SW480 (cell line): ENCODE measurements around the gene CCNT2.
"Not testable (repeated sequence)": the region's sequence is repeated elsewhere in the genome, so short reads cannot be mapped to it uniquely, and the experiment has no call there.

Experiments
- DNase-seq: peaks from one replicate; pipeline ENCODE4 v3.0.0-alpha.2; 2016; ENCODE audit warnings: low spot score

CCNT2 gene

GRCh38 chr2:134975281-134976009 is 56.8 kb downstream of the CCNT2 start:
- DNase-seq, result no peak

- DNase-seq, result no peak
Measured at GRCh38 chr2:134976074-134976702, 57.6 kb downstream of the CCNT2 start.

- DNase-seq, result not testable (repeated sequence)
Measured at GRCh38 chr2:134977104-134977503, 58.5 kb downstream of the CCNT2 start.

GRCh38 chr2:134979221-134979620 is 60.6 kb downstream of the CCNT2 start:
- DNase-seq, result no peak

GRCh38 chr2:134980639-134981038 is 62.0 kb downstream of the CCNT2 start:
- no peak for DNase-seq

GRCh38 chr2:134982603-134983002 is 64.0 kb downstream of the CCNT2 start:
- DNase-seq, result no peak

GRCh38 chr2:134985061-134985460 is 66.4 kb downstream of the CCNT2 start:
- DNase-seq, result no peak

- DNase-seq, result peak; percentile 71
Measured at GRCh38 chr2:134988994-134989605, 70.5 kb downstream of the CCNT2 start.

GRCh38 chr2:134999521-134999920 is 80.9 kb downstream of the CCNT2 start:
- DNase-seq, result no peak

GRCh38 chr2:135002836-135003235 is 84.2 kb downstream of the CCNT2 start:
- no peak for DNase-seq

GRCh38 chr2:135004005-135004746 is 85.6 kb downstream of the CCNT2 start:
- peak; percentile 69 for DNase-seq

GRCh38 chr2:135005753-135006152 is 87.1 kb downstream of the CCNT2 start:
- DNase-seq, result no peak
